HG03469 (cell line): ENCODE measurements around the gene LSR.

Experiments used
- ATAC-seq: cut with Tn5 transposase; IDR thresholded peaks from one replicate; pipeline ENCODE4 v1.9.1; 2021; ENCODE audit warnings: mild to moderate bottlenecking, moderate library complexity, moderate number of reproducible peaks; ENCODE audit not compliant: unreplicated experiment

The LSR gene

GRCh38 chr19:35298561-35298972, 49.8 kb downstream of the LSR start:
- ATAC-seq: no peak

- no peak for ATAC-seq
Observed at GRCh38 chr19:35299523-35300338, 50.9 kb downstream of the LSR start.

DNA sequence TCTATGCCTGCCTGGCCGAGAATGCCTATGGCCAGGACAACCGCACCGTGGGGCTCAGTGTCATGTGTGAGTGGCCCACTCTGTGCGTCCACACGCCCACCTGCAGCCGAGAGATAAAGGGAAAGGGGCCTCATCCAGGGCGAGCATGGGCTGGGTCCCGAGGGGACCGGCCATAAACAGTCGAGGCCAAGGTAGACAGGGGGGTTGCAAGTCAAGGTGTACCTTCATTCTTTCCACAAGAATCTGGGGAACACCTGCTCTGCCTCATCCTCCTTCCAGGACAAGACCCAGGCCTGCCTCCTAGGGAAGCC, 51.5 kb downstream of the LSR start:
- no peak for ATAC-seq

DNA sequence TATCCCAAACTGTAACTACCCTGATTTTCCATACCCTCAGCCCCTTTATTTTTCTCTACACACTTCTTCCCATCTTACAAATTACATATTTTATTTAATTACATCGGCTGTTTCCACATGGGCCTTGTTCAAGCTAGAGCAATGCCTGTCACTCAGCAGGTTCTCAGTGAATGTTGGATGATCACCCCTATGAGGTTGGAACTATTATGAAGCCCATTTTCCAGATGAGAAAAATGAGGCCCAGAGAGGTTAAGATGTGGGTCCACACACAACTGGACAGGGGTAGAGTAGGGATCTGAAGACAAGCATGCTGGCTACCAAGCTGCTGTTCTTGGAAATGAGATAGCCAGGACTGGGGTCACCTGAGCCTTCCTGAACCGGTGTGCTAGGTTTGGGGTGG, 53.2 kb downstream of the LSR start:
- ATAC-seq: no peak

GRCh38 chr19:35302446-35302845, 53.6 kb downstream of the LSR start:
- ATAC-seq: no peak

DNA sequence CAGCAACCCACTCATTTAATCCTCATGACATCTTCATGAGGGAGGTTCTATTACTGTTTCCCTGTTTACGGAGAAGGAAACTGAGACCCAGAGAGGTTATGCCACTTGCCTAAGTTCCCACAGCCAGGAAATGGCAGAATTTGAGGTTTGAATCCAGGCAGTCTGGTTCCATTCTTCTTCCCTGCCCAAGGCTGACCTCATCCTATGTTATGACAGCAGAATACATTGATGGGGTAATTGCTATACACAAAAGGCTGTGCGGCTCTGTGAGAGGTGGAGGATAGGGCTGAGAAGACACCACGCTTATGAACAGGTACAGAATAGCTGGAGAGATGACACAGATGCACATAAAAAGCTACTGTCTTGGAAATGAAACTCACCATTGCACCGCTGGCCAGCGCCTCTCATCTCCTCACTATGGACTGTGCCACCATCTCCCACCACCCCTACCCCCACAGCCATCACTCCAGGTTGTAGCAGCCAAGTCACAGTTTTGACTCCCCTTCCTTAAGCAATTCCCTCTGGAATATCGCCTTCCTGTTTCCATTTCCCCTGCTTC, 54.6 kb downstream of the LSR start:
- ATAC-seq: no peak

- no peak for ATAC-seq
Observed at GRCh38 chr19:35304036-35304435, 55.2 kb downstream of the LSR start.

- no peak for ATAC-seq
Observed at GRCh38 chr19:35305181-35305580, 56.4 kb downstream of the LSR start.

DNA sequence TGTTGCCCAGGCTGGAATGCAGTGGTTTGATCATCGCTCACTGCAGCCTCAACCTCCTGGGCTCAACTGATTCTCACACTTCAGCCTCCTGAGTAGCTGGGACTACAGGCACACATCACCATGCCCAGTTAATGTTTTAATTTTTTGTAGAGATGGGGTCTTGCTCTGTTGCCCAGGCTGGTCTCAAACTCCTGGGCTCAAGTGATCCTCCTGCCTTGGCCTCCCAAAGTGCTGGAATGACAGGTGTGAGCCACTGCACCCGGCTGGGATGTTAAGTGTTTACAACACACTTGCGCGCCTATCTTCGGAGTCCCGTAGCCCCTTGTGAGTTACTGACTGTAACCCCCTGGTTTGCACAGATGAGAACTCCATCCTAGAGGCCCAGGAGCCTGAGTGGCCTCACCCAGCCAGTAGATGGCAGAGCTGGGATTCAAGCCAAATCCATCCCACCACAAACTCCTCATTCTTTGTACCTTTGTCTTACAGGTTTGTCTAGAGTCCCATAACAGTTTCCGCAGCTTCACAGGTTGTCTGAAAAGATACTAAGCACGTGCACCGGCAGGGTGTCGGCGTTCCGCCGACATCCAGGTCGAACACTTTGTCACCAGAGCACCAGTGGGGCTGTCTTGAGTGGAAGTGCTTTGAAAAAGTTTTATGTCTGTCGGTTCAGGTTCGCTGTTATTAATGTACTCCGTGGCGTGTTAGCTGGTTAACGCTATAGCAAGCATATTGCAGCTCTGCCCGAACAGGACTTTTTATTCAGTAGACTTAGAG, 57.9 kb downstream of the LSR start:
- ATAC-seq: no peak

- no peak for ATAC-seq
Observed at GRCh38 chr19:35307931-35308330, 59.1 kb downstream of the LSR start.

DNA sequence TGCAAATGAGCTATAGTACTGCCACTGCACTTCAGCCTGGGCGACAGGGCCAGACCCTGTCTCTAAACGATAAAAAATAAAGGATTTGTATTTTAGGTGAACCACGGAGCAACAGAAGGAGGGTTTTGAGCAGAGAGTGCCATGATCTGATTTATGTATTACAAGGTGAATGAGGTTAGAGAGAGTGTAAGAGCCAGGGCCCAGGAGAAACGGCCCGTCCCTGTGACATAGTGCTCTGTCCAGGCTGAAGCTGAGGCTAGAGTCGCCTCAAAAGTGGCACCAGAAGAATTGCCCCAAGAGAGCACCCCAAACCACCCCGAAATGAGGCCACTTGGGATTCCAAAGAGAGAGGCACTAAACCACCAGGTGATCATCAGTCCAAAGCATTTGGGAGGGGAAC, 60.1 kb downstream of the LSR start:
- no peak for ATAC-seq

GRCh38 chr19:35309481-35310279, 60.9 kb downstream of the LSR start:
- ATAC-seq: no peak

- ATAC-seq: no peak
Observed at GRCh38 chr19:35310331-35310730, 61.5 kb downstream of the LSR start.

DNA sequence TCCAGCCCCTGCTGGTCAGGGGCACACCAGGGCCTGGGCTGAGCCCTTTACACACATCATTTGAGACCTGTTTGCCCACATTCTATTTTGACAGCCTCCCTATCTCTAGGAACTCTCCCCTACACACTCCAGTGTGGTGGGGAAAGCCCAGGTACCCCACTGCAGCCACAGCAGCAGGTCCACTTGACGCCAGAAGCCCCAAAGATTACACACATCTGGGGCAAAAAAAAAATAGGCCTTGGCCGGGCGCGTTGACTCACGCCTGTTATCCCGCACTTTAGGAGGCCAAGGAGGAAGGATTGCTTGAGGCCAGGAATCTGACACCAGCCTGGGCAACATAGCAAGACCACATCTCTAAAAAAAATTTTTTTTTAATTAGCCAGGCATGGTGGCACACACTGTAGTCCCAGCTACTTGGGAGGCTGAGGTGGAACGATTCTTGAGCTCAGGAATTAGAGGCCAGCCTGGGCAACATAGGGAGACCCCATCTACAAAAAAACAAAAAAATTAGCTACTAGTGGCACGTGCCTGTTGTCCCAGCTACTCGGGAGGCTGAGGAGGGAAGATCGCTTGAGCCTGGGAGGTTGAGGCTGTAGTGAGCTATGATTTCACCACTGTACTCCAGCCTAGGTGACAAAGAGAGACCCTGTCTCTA, 62.1 kb downstream of the LSR start:
- ATAC-seq: no peak

GRCh38 chr19:35311901-35312665, 63.3 kb downstream of the LSR start:
- ATAC-seq: no peak

GRCh38 chr19:35313587-35313986, 64.8 kb downstream of the LSR start:
- no peak for ATAC-seq

GRCh38 chr19:35314031-35314430, 65.2 kb downstream of the LSR start:
- ATAC-seq: no peak

DNA sequence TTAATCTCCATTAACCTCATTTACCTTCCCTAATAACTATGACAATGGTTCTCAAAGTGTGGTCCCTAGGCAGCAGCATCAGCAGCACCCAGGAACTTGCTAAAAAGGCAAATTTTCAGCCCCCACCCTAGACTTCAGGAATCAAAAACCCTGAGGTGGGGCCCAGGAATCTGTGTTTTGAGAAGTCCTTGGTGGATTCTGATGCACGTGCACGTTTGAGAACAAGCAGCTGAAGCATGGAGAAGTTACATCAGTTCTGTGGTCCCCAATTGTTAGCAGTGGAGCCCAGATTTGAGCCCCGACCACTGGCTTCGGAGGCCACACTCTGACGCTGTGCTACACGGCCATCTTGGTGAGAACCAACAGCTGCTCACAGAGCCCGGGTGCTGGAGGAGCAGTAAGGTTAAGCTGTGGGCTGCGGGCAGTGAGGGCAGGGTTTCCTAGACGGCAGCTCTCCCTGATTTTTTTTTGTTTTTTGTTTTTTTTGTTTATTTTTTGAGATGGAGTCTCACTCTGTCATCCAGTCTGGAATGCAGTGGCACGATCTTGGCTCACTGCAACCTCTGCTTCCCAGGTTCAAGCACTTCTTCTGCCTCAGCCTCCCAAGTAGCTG, 66.2 kb downstream of the LSR start:
- no peak for ATAC-seq

GRCh38 chr19:35315883-35316282, 67.1 kb downstream of the LSR start:
- ATAC-seq: no peak

GRCh38 chr19:35316560-35316959, 67.8 kb downstream of the LSR start:
- ATAC-seq: no peak
